ENCODE measurements around the gene SERTAD3. TPM values are rescaled to one million over a fixed set of nuclear protein-coding genes. Genes with fewer than 3 reads are reported as not detected.

SERTAD3 gene
- total RNA-seq, 1 donor from 2014 or later = 40.3 TPM

GRCh38 chr19:40418040-40418439 lies 26.1 kb downstream of the SERTAD3 start:
- no peak for TF ChIP-seq CTCF (IDR thresholded peaks at IDR 0.05)
- Mint-ChIP-seq H3K36me3 (ENCODE audit: low read depth) (peaks cover 4% of the 10 kb centered on the region), H3K4me3 (ENCODE audit: unreplicated experiment) (no peak overlapping the region), H3K27ac (ENCODE audit: unreplicated experiment) (no peak overlapping the region), H3K27me3 (ENCODE audit: low read depth) (no peaks in the 10 kb centered on the region), H3K9me3 (ENCODE audit: low read depth) (no peaks in the 10 kb centered on the region), H3K4me1 (ENCODE audit: low read depth) (peaks cover 46% of the 10 kb centered on the region)
- no peak for DNase-seq (ENCODE audit: low spot score)

GRCh38 chr19:40417643-40417981 lies 26.5 kb downstream of the SERTAD3 start:
- no peak for DNase-seq (ENCODE audit: low spot score)
- peaks cover 4% of the 10 kb centered on the region for H3K36me3 Mint-ChIP-seq (ENCODE audit: low read depth)
- H3K9me3 Mint-ChIP-seq (ENCODE audit: low read depth) = no peaks in the 10 kb centered on the region
- H3K4me1 Mint-ChIP-seq (ENCODE audit: low read depth) = peaks cover 45% of the 10 kb centered on the region
- TF ChIP-seq CTCF (IDR thresholded peaks at IDR 0.05) = no peak
- H3K27me3 Mint-ChIP-seq (ENCODE audit: low read depth) = no peaks in the 10 kb centered on the region
- H3K27ac Mint-ChIP-seq (ENCODE audit: unreplicated experiment) = no peak overlapping the region
- no peak overlapping the region for H3K4me3 Mint-ChIP-seq (ENCODE audit: unreplicated experiment)

- Mint-ChIP-seq H3K4me3 (ENCODE audit: unreplicated experiment) (no peak overlapping the region), H3K9me3 (ENCODE audit: low read depth) (no peaks in the 10 kb centered on the region), H3K27ac (ENCODE audit: unreplicated experiment) (peak overlapping the region; percentile 68), H3K27me3 (ENCODE audit: low read depth) (no peaks in the 10 kb centered on the region), H3K4me1 (ENCODE audit: low read depth) (peaks cover 40% of the 10 kb centered on the region), H3K36me3 (ENCODE audit: low read depth) (no peaks in the 10 kb centered on the region)
- no peak for DNase-seq (ENCODE audit: low spot score)
- TF ChIP-seq CTCF (IDR thresholded peaks at IDR 0.05) = no peak
Observed at GRCh38 chr19:40416918-40417642, 27.1 kb downstream of the SERTAD3 start.

- no peak for DNase-seq (ENCODE audit: low spot score)
- no peaks in the 10 kb centered on the region for H3K9me3 Mint-ChIP-seq (ENCODE audit: low read depth)
- TF ChIP-seq CTCF (IDR thresholded peaks at IDR 0.05) = no peak
- H3K27ac Mint-ChIP-seq (ENCODE audit: unreplicated experiment) = peak overlapping the region; percentile 2
- peaks cover 43% of the 10 kb centered on the region for H3K4me1 Mint-ChIP-seq (ENCODE audit: low read depth)
- H3K4me3 Mint-ChIP-seq (ENCODE audit: unreplicated experiment) = no peak overlapping the region
- no peaks in the 10 kb centered on the region for H3K36me3 Mint-ChIP-seq (ENCODE audit: low read depth)
- no peaks in the 10 kb centered on the region for H3K27me3 Mint-ChIP-seq (ENCODE audit: low read depth)
Observed at GRCh38 chr19:40415768-40416167, 28.4 kb downstream of the SERTAD3 start.

GRCh38 chr19:40414542-40415535 lies 29.3 kb downstream of the SERTAD3 start:
- H3K9me3 Mint-ChIP-seq (ENCODE audit: low read depth) = no peaks in the 10 kb centered on the region
- no peaks in the 10 kb centered on the region for H3K36me3 Mint-ChIP-seq (ENCODE audit: low read depth)
- H3K4me1 Mint-ChIP-seq (ENCODE audit: low read depth) = peaks cover 40% of the 10 kb centered on the region
- H3K4me3 Mint-ChIP-seq (ENCODE audit: unreplicated experiment) = no peak overlapping the region
- no peak for TF ChIP-seq CTCF (IDR thresholded peaks at IDR 0.05)
- H3K27me3 Mint-ChIP-seq (ENCODE audit: low read depth) = no peaks in the 10 kb centered on the region
- H3K27ac Mint-ChIP-seq (ENCODE audit: unreplicated experiment) = no peak overlapping the region
- no peak for DNase-seq (ENCODE audit: low spot score)

All from chondrocyte (in vitro differentiated cells).